GM19025 (cell line): ENCODE results near the gene MSH5.
"Not testable (repeated sequence)": the region's sequence is repeated elsewhere in the genome, so short reads cannot be mapped to it uniquely, and the experiment has no call there.

Experiments
- ATAC-seq: cut with Tn5 transposase; IDR thresholded peaks from one replicate; pipeline ENCODE4 v1.9.1; 2021; ENCODE audit warnings: mild to moderate bottlenecking, low read depth, moderate library complexity; ENCODE audit not compliant: unreplicated experiment

Gene MSH5

GRCh38 chr6:31795616-31796298 is 56.0 kb downstream of the MSH5 start, which contains the start of gene VARS1:
TSS of gene VARS1 (minus strand) at chr6:31795752. CDS start at chr6:31795217, 535 bp downstream.
- peak; percentile 78 for ATAC-seq

GRCh38 chr6:31796993-31797385 is 57.2 kb downstream of the MSH5 start:
- no peak for ATAC-seq

- ATAC-seq: no peak
Measured at GRCh38 chr6:31797588-31797987, 57.8 kb downstream of the MSH5 start.

GRCh38 chr6:31799781-31800180 is 60.0 kb downstream of the MSH5 start:
- no peak for ATAC-seq

GRCh38 chr6:31801031-31801927 is 61.5 kb downstream of the MSH5 start:
- not testable (repeated sequence) for ATAC-seq

- ATAC-seq: no peak
Measured at GRCh38 chr6:31805939-31806469, 66.2 kb downstream of the MSH5 start.

GRCh38 chr6:31806470-31807272 is 66.9 kb downstream of the MSH5 start, which contains the start of gene LSM2:
TSS of gene LSM2 (minus strand) at chr6:31806966. CDS start at chr6:31806757, 209 bp downstream.
- ATAC-seq: peak; percentile 91

GRCh38 chr6:31808599-31808998 is 68.8 kb downstream of the MSH5 start:
- not testable (repeated sequence) for ATAC-seq

- no peak for ATAC-seq
Measured at GRCh38 chr6:31811645-31812044, 71.8 kb downstream of the MSH5 start.
